Right lobe of liver (tissue), 4 donors: ENCODE measurements around the gene GIGYF2.

Experiments used
- POLR2A ChIP-seq: fragments of 450-650 bp; IDR thresholded peaks from one replicate; pipeline ENCODE4 v1.6.1; 2017; ENCODE audit warnings: antibody characterized with exemption, mild to moderate bottlenecking
- TF ChIP-seq, protein P1 (sequence below), 4 donors: fragments of 200-600 bp in 3 of 4; fragments of 450-650 bp in 1 of 4; IDR thresholded peaks; one replicate each; pipeline versions ENCODE4 v1.5.1 to v1.8.0; 2016 to 2022; ENCODE audit warnings: antibody characterized with exemption in 4 of 4, mild to moderate bottlenecking in 2 of 4
- donor health status: DM: no; HTN: no; CAD: no.
- donor health status: DM: no; HTN: no; CAD: no.
- donor health status: DM: no; HTN: yes; CAD: no.

DNA sequence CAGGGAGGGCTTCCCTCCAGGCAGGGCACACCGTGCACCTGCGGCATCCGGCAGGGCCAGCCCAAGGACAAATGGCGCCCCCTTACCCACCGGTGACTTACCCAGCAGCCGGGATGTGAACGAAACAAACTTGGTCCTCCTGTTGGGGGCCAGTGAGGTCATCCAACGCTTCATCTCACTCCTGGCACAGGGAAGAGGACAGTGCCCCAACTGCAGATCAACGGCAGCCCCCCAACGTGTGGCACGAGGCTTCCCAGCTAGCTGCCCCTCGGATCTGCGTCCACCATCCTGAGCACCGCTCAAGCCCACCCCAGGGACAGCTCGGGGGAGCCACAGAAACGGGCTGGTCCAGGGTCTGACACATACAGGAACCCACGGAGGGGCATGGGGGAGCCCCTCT is 185.0 kb downstream of the GIGYF2 start:
- TF ChIP-seq, protein P1, sequence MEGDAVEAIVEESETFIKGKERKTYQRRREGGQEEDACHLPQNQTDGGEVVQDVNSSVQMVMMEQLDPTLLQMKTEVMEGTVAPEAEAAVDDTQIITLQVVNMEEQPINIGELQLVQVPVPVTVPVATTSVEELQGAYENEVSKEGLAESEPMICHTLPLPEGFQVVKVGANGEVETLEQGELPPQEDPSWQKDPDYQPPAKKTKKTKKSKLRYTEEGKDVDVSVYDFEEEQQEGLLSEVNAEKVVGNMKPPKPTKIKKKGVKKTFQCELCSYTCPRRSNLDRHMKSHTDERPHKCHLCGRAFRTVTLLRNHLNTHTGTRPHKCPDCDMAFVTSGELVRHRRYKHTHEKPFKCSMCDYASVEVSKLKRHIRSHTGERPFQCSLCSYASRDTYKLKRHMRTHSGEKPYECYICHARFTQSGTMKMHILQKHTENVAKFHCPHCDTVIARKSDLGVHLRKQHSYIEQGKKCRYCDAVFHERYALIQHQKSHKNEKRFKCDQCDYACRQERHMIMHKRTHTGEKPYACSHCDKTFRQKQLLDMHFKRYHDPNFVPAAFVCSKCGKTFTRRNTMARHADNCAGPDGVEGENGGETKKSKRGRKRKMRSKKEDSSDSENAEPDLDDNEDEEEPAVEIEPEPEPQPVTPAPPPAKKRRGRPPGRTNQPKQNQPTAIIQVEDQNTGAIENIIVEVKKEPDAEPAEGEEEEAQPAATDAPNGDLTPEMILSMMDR (IDR thresholded peaks at IDR 0.05): no peak
- no peak for TF ChIP-seq POLR2A
